GM18873 (cell line): ENCODE data around the gene DEF6.
"Not testable (repeated sequence)": the region's sequence is repeated elsewhere in the genome, so short reads cannot be mapped to it uniquely, and the experiment has no call there.

Experiments
- ATAC-seq: cut with Tn5 transposase; IDR thresholded peaks from one replicate; pipeline ENCODE4 v1.9.1; 2021; ENCODE audit warnings: mild to moderate bottlenecking, moderate library complexity, moderate number of reproducible peaks; ENCODE audit not compliant: unreplicated experiment, low FRiP score

The DEF6 gene

DNA sequence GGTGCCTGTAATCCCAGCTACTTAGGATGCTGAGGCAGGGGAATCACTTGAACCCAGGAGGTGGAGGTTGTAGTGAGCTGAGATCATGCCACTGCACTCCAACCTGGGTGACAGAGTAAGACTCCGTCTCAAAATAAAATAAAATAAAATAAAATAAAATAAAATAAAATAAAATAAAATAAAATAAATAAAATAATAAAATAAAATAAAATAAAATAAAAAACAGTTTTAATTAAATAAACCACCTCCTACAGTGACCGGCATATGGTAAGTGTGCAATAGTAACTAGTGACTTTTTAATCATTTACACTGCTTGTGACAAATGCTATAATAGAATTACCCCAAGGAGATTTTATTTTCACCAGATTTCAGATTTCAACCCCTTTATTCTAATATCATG lies 10.9 kb downstream of the DEF6 start:
- not testable (repeated sequence) for ATAC-seq

DNA sequence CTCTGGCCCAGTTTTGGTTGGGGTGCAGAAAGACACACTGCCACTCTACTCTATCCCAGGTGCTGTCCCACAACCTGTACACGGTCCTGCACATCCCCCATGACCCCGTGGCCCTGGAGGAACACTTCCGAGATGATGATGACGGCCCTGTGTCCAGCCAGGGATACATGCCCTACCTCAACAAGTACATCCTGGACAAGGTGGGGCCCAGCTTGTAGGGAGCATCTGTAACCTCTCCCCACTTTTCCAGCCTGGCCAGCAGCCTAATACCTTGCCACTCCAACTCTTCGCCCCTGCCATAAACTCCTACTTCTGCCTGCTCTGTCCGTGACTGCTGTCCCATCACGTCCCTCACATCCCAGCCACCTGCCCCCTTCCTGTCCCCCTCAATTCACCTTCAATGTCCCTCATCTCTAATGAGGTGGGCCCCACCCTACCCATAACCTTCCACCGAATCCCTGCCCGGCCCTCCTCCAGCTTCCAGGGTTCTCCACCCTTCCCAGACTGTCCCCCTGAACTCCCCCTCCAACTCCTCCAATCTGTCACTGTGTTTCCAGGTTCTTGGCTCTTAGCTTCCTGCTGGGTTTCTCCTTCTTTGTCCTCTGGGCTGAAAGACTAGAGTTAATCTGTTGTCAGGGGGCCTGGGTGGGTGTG lies 12.1 kb downstream of the DEF6 start:
- ATAC-seq: no peak

DNA sequence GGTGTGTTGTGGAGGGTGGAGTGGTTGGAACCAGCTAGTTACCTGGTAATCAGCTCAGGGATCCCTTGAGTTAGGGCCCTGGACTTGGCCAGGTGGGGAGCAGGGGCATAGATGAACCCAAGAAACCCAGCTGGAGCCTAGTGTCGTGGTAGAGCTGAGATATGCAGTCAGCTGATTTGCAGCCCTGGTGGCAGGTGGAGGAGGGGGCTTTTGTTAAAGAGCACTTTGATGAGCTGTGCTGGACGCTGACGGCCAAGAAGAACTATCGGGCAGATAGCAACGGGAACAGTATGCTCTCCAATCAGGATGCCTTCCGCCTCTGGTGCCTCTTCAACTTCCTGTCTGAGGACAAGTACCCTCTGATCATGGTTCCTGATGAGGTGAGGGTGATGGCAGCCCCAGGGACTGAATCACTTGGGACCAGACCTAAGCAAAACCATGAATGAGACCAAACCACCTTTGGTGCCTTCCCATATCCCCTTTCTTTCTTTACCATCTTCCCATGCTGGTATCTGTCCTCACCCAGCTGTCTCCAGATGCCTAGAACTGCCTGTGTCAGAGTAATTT lies 12.7 kb downstream of the DEF6 start:
- ATAC-seq: no peak

- no peak for ATAC-seq
These were observed 13.9 kb downstream of the DEF6 start for GRCh38 chr6:35311390-35312075.

DNA sequence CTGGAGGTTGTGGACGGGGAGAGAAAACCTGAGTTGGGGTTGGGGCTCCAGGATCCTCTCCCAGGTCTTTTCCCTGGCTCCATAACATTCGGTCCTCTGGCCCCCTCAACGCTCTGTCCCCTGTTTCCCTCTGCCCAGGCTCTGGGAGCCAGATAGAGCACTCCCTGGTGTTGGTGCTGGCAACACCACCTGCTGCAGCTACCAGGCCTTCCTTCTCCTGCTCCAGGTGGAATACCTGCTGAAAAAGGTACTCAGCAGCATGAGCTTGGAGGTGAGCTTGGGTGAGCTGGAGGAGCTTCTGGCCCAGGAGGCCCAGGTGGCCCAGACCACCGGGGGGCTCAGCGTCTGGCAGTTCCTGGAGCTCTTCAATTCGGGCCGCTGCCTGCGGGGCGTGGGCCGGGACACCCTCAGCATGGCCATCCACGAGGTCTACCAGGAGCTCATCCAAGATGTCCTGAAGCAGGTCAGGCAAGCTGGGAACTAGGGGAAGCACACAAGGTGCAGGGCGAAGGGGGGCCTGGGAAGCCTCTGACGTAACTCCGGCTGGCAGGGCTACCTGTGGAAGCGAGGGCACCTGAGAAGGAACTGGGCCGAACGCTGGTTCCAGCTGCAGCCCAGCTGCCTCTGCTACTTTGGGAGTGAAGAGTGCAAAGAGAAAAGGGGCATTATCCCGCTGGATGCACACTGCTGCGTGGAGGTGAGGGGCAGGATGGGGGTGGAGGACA lies 14.6 kb downstream of the DEF6 start:
- ATAC-seq: no peak

DNA sequence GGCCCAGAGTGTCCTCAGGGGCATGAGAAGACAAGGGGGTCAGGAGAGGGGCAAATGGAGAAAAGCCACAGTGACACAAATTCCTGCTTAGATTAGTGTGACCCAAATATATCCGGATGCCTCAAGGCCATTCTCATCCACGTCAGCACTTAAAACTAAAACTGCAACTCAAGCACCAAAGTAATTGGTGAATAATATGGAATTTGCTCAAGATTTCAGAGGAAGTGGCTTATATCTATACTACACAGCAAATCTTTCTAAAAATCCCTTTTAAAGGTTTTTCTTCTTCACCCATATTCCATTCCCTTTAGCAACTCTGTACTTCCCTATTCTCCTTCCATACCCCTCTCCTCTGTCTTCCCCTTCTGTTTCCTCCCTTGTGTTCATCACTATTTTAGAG lies 15.2 kb downstream of the DEF6 start:
- ATAC-seq: no peak

DNA sequence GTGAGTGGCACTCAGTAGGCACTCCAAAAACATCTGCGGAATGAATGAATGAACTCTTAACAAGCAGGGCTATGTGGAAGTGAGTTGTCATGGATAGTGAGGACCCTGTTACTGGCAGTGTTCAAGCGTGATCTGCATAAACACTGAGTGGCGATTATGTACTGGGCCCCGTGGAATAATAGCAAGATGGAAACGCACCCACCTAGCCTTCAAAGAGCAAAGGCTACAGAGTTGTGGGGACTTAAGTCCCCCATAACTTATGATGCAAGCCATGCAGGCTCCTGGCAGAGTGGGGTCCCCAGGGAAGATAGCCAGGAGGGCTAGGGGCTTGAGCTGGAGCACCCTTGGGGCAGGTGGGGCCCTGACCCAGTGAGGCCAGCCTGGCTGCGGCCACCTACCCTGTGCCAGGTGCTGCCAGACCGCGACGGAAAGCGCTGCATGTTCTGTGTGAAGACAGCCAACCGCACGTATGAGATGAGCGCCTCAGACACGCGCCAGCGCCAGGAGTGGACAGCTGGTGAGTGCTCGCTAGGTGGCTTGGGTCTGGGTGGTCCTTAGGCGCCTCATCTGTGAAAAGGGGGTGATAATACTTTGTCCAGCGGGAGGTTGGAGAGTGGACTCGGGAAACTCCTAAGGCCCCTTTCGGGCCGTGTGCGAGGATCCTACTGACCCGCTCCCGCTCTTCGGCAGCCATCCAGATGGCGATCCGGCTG lies 20.0 kb downstream of the DEF6 start:
- no peak for ATAC-seq

- no peak for ATAC-seq
These were observed 20.9 kb downstream of the DEF6 start for GRCh38 chr6:35318196-35319171.

GRCh38 chr6:35319346-35320030 lies 21.9 kb downstream of the DEF6 start:
- ATAC-seq: no peak

DNA sequence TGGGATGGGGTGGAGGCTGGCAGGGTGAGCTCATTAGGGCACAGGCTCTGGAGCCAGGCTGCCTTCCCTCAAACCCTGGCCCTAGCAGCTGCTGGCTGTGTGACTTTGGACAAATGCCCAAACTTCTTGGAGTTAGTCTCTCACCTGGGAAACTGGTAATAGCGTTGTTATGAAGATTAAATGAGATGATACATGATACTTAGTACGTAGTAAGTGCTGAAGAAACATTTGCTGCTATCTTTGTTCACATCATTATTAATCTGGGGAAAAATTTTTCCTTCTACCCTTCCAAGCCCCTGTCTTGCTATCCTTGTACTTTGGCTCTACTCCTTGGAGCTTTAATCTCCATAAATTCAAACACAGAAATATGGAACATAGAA lies 22.4 kb downstream of the DEF6 start:
- no peak for ATAC-seq

- no peak for ATAC-seq
These were observed 23.5 kb downstream of the DEF6 start for GRCh38 chr6:35321091-35321490.

- ATAC-seq: no peak
These were observed 29.9 kb downstream of the DEF6 start for GRCh38 chr6:35327349-35328027.

DNA sequence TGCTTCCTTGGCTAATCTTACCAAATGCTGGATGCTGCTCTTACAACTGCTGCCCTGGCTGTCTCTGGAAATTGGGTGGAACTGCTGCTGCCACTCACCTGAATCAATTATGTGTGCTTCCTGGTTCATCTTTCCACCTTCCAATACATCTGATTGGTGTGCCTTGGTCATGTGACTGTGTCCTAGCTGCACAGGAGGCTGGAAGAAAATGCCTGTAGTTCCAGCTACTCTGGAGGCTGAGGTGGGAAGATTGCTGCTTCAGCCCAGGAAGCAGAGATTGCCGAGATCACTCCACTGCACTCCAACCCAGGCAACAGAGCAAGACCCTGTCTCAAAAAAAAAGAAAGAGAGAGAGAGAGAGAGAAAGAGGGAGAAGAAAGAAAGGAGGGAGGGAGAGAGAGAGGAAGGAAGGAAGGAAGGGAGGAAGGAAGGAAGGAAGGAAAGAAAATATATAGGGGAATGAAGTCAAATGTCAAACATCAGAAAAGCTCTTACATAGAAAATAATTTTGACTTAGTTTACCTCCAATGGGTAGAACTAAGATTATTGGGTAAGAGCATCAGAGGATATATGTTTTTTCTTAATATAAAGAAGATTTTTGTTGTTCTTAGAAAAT lies 30.6 kb downstream of the DEF6 start:
- ATAC-seq: no peak

- ATAC-seq: not testable (repeated sequence)
These were observed 31.3 kb downstream of the DEF6 start for GRCh38 chr6:35328965-35329364.

GRCh38 chr6:35330541-35331119 lies 33.0 kb downstream of the DEF6 start:
- ATAC-seq: no peak

GRCh38 chr6:35332074-35332887 lies 34.7 kb downstream of the DEF6 start:
- not testable (repeated sequence) for ATAC-seq

DNA sequence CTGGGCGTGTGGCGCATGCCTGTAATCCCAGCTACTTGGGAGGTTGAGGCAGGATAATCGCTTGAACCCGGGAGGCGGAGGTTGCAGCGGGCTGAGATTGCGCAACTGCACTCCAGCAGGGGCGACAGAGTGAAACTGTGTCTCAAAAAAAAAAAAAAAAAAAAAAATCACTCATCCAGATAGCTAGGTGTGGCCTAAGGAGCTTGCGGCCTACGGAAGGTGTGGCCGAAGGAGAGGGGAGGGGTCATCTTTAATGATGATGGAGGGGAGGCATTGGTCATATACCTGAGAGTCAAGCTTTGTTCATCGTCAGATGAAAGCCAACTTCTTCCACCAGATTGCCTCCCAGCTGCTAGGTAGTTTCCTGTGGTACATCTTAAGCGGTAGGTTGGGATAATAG lies 43.9 kb downstream of the DEF6 start:
- no peak for ATAC-seq
